Left kidney (tissue), 2 donors: Measurements from ENCODE around the gene RETSAT. TPM values are rescaled to one million over a fixed set of nuclear protein-coding genes. Genes with fewer than 3 reads are reported as not detected.
A peak's percentile ranks its signal among the peaks of the same experiment; 100 is the strongest.
"Not testable (repeated sequence)": the region's sequence is repeated elsewhere in the genome, so short reads cannot be mapped to it uniquely, and the experiment has no call there.

Experiments
- DNase-seq: peaks from one replicate; pipeline ENCODE4 v3.0.0-alpha.2; 2013
- polyA plus RNA-seq: library from polyadenylated mRNA; unstranded; fragments of 120-200 nt; gene quantifications from one replicate; pipeline ENCODE4 v1.2.1, GENCODE V29; 2013; ENCODE audit not compliant: insufficient read length

The RETSAT gene
- polyA plus RNA-seq, 1 donor, result 26.7 TPM

DNA sequence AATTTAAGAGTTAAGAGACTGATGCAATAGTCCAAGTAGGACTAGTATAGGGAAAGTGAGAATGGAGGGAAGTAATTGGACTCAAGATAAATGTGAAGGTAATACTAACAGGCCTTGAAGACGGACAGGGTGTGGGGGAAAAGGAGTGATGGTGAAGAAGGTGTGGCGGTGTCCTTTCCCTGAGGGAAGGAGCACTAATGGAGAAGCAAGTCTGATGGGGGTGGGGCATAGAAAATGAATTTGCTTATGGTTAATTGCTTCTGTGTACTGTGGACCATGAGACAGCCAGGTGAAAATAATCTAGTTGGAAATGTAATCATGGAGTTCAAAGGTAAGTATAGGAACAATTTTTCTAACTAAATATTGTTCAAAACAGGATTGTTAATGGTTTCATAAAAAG lies 19.4 kb downstream of the RETSAT start:
- DNase-seq, result no peak

DNA sequence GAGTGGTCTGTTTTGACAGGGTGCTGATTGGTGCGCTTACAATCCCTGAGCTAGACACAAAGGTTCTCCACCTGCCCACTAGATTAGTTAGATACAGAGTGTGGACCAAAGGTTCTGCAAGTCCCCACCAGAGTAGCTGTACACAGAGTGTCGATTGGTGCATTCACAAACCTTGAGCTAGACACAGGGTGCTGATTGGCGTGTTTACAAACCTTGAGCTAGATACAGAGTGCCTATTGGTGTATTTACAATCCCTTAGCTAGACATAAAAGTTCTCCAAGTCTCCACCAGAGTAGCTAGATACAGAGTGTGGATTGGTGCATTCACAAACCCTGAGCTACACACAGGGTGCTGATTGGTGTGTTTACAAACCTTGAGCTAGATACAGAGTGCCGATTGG lies 20.5 kb downstream of the RETSAT start:
- not testable (repeated sequence) for DNase-seq

DNA sequence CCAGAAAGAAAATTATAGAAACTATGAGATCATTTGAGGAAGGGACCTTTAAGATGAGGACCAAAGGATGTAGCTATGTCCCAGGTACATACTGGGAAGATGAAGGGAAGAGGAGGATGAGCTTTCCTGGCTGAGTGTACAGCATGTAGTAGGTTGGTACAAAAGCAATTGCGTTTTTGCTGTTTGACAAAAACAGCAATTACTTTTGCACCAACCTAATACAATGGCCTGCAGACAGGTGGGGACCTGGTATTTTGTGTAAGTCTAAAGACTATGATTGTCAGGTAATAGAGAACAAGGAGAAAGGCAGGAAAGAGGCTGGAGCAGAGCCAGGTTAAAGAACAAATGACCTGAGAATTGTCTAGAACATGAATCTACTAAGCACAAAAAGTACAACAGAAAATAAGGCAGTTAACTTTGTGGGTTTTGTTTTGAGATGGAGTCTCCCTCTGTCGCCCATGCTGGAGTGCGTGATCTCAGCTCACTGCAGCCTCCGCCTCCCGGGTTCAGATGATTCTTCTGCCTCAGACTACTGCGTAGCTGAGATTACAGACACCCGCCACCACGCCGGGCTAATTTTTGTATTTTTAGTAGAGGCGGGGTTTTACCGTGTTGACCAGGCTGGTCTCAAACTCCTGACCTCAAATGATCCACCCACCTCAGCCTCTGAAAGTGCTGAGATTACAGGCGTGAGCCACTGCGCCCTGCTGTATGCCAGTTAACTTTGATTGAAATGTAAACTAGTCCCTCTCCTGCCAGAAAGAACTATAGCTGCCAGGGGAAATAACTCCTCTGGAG lies 23.3 kb downstream of the RETSAT start:
- DNase-seq, result no peak

DNA sequence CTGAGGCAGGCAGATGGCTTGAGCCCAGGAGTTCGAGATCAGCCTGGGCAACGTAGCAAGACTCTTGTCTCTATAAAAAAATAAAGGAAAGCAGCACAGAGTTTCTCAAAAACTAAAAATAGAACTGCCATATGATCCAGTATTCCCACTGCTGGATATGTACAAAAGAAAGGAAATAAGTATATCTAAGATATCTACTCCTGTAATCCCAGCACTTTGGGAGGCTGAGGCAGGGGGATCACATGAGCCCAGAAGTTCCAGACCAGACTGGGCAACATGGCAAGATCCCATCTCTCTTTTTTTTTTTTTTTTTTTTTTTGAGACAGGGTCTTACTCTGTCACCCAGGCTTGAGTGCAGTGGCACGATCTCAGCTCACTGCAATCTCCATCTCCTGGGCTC lies 24.6 kb downstream of the RETSAT start:
- DNase-seq, result not testable (repeated sequence)

DNA sequence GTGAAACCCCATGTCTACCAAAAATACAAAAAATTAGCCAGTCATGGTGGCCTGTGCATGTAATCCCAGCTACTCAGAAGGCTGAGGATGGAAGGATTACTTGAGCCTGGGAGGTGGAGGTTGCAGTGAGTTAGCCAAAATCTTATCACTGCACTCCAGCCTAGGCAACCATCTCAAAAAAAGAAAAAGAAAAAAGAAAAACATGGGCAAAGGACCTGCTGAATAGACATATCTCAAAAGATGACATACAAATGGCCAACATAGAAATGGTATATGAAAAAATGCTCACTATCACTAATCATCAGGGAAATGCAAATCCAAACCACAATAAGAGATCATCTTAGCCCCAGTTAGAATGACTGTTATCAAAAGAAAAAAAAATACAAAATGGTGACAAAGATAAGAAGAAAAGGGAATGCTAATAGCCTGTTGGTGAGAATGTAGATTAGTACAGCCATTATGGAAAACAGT lies 25.1 kb downstream of the RETSAT start:
- DNase-seq, result no peak

DNA sequence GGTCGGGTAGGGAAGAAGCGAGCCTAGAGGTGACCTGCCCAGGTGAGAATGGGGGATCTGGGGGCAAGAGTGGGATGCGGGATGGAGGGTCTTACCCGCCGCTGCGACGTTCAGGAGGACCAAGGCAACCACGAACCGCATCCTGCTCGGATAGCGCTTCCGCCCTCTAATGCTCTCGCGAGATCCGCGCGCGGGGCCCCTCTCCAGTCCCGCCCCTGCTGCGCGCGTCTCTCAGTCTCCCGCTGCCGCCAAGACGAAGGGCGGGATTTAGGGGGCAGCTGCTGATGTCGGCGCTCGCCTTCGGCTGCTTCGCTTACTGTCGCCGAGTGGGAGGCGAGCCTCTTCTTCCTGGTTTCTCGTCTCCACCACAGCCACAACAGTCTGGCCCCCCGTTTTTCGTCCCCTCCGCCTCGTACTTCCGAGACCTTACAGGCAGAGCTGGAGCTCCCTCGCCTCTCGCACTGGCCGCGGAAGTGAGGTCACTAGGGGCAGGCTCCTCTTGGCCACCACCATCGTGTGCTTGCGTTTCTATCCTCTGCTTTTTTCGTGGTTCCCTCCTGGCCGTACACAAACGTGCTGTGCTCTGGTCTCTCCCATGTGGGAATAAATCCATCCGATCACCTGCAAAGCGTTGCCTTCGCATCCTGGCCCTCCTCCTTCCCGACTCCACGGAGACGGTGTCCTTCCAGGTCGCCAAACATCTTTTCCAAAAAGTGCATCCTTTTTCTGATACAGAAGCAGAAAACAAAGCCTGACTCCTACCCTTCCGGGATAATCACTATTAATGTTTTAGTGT lies 26.3 kb downstream of the RETSAT start, which contains the start of gene TGOLN2:
TGOLN2 (minus strand) TSS at position 168 of the 796 bp plus-strand sequence; CDS start at position 141, 27 bp downstream.
- DNase-seq, result peak; percentile 93

DNA sequence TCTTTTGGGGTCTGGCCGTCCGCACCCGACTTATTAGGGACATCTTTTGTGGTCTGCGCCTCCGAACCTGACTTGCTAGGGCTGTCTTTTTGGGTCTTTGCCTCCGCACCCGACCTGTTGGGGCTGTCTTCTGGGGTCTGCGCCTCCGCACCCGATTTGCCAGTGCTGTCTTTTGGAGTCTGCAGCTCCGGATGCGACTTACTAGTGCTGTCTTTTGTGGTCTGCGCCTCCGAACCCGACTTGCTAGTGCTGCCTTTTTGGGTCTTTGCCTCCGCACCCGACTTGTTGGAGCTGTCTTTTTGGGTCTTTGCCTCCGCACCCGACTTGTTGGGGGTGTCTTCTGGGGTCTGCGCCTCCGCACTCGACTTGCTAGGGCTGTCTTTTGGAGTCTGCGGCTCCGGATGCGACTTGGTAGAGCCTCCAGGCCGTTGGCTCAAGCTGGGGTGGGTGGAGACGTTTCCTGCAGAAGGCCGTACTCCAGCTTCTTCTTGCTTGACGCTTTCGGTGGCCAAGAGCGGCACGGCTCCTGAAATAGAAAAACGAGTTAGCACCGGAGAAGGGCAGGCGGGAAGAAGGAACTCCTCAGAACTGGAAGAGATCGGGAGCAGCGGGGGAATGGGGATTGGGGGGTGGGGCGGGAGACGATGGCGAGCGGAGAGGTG lies 27.0 kb downstream of the RETSAT start:
- DNase-seq, result no peak

DNA sequence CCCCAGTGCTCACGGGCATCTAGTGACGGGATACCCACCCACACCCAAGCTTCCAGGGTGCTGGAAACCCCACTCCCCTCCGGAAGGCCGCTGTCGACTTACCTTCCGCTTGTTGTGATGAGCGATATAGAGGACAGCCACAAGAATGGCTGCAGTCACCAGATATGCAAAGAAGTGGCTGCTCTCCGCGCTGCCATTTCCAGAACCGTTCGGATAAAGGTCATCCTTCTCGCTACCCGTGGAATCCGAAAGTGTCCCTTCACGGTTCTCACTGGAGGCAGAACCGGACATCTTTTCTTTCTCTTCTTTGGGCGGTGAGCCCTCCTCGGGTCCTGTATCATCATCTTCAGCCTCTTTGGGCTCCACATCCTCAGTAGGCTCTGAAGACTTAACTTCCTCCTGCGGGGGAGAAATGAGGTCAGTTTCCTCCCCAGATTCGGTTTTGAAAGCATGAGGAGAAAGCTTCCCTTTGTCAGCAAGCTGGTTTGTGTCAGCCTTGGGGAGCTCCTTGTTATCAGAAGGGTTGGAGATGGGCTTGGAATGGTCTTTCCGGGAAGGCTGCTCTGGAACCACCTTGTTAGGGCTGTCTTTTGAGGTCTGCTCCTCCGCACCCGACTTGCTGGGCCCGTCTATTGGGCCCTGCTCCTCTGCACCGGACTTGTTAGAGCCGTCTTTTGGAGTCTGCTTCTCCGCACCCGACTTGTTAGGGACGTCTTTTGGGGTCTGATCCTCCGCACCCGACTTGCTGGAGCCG lies 27.7 kb downstream of the RETSAT start:
- DNase-seq, result no peak

DNA sequence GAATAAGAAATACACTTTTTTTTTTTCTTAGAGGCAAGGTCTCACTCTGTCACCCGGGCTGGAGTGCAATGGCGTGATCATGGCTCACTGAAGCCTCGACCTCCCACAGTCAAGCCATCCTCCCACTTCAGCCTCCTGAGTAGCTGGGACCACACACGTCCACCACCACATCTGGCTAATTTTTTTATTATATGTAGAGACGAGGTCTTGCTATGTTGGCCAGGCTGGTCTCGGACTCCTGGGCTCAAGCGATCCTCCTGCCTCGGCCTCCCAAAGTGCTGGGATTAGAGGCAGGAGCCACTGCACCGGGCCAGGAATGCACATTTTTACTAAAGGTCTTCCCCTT lies 28.9 kb downstream of the RETSAT start:
- no peak for DNase-seq

DNA sequence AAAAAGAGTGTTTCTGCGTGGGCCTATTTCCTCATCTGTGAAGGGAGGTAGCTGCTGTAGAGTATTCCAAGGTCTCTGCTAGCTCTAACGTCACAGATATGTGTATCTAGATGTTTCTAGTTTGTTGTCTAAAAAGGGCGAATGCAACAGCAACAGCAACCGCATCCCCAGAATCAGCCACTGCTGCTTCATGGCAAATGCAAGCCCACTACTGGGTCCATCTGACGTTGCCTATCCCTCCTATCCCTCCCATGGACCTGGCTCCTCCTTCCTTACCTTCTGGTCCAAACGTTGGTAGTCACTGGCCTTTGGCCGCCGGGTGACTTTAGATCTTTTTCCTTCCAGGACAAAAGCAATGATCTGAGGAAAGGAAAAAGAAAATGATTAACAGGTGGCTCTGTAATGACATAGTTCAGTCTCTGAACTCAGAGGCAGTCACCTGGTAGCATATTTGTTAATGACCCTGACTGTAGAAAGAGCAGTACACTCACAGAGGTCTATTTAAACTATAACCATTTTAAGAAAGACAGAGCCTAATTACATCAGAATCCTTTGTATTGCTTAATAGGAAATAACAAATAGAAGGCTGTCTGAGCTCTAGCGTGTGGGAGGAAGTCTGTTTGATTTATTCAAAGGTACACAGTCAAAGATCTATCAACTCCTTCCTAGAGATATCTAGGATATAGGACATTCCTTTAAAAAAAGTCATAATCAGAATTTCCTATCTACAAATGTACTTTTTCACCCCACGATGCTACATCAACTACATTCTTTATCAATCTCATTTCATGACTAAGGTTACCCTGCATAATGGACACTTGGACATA lies 29.5 kb downstream of the RETSAT start:
- no peak for DNase-seq

DNA sequence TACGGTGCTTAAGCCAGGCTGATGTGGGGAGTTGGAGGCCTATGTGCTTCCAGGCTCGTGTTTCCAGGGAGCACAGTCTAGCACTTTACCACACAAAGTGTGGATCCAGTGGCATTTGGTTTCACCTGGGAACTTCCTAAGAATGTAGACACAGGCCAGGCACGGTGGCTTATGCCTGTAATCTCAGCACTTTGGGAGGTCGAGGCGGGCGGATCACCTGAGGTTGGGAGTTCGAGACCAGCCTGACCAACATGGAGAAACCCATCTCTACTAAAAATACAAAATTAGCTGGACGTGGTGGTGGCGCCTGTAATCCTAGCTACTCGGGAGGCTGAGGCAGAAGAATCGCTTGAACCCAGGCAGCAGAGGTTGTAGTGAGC lies 30.4 kb downstream of the RETSAT start:
- not testable (repeated sequence) for DNase-seq

DNA sequence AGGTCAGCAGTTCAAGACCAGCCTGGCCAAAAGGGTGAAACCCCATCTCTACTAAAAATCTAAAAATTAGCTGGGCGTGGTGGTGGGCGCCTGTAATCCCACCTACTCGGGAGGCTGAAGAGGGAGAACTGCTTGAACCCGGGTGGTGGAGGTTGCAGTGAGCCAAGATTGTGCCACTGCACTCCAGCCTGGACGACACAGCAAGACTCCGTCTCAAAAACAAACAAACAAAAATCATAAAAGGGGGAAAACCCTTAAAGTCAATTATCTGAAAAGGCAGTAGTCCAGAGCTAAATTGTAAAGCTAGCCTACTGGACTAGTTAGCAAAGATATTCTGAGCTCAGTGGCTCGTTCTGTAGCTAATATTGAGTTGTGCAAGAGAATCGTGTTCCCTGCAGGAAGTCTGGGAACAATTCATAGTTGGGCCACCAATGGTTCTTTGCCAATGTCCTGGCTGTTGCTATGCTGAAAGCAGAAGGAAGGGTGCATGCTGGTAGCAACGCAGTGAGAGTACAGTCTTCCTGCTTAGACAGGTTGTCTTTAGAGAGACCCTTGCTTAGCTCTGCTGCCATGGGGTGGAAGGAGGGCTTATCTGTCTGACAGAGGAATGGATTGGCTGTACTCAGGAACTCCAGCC lies 30.9 kb downstream of the RETSAT start:
- no peak for DNase-seq

DNA sequence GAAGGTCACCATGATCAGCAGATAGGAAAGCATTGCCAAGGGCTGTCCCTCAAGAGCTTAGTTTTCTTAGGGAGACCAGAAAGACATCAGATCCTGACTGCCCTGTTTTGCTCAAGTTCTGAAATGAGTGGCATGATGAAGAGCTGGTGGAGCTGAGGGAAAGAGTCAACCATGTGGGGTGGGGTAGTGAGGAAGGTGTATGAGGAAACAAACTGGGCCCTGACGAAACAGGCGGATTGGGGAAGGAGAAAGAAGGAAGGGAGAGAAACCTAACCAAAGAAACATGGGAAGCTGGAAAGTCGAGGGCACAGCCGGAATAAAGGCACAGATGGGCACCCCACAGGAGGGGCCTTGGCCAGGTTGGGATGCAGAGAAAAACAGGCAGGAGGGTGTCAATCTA lies 34.5 kb downstream of the RETSAT start:
- no peak for DNase-seq

DNA sequence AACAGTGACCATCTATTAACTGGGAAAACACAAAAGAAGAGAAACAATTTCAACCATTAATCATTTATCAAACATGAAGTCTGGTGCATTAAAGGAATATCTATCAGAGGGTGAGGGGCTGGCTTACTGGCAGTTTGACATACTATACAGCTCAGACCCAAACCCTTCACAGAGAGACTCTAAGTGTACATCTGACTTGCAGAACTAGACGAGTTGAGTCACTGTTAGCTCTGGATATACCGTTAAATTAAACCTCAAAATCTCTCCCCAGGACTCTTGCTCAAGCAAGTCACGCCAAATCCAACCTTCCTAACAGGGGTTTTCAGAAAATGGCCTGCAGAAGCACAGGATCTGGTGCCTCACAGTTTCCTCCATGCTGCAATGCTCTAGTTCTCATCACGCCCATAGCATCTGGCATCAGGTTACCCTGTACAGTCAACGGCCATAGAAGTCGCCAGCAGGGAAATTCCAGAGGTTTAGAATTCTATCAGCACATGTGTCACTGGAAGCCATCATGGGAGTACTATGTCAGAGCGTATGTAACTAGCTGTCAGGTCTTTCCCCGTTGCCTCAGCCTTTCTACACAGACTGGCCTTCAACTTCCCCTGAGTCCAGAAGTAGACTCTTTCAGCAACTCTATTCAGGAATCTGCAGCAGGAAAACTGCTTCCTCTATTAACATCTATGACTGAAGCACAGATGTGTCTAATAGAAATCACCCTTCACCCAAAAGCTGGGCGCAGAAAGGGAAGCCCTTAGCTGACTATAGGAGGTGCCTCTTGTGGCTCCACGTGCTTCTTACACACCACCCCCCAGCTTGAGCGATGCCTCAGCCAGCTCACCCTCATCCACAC lies 35.9 kb downstream of the RETSAT start:
- no peak for DNase-seq

DNA sequence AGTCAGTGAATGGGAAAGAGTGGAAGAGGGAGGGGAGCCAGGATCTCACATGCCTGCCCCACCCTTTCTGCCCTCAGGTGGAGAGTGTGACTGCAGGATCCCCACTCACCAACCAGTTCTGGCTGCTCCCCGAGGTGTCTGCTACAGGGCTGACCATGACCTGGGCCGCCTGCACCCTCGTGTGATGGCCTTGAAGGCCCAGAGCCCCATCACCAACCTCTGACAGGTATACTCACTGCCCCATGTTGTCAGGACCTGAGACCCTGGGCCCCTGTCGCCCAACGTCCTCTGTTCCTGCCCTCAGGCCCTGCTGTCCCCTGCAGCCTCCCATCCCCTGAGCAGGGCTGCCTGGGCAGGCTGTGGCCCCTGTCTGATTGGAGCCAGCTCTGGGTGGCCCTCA lies 38.4 kb downstream of the RETSAT start:
- DNase-seq, result not testable (repeated sequence)

DNA sequence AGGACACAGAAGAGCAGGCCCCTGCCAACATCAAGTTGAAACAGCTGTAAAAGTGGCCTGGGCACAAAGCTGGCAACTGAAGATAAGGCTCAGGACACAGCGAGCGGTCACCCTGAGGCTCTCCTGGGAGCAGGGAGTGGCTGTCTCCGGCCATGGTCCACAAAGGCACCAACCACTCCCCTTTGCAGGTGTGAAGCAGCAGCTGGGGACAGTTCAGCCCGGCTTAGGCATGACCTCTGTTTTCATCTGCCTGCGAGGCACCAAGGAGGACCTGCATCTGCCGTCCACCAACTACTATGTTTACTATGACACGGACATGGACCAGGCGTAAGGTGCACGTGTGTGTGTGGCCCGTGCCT lies 39.5 kb downstream of the RETSAT start:
- DNase-seq, result no peak

DNA sequence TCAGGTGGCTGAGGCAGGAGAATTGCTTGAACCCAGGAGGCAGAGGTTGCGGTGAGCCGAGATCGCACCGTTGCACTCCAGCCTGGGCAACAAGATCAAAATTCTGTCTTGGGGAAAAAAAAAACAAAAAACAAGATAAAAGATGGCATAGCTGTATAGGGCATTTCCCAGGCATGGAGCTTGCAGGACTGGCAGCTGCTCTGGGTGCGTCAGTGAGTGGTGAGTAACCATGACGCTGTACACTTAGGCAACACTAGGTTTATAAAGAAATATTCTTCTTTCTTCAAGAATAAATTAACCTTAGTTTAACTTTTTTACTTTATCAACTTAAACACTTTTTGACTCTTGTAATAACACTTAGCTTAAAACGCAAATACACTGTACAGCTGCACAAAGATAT lies 41.9 kb downstream of the RETSAT start:
- DNase-seq, result no peak

DNA sequence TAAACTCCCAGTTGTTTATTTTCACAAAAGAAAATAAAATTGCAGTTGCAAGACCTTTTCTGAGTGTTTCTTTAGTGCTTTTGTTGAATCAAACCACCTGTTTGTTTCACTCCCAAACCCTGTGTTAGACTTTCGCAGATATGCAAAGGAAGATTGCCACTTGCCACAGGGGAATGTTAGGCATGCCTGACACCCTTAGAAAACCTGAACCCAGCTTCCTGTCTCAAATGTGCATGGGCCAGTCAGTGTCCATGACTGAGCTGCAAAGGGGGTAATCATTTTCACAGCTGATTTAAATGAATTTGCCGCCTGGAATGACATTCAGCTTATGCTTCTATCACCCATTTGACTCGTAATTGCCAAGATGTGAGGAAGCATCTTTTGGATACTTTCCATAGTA lies 44.0 kb downstream of the RETSAT start:
- DNase-seq, result no peak

DNA sequence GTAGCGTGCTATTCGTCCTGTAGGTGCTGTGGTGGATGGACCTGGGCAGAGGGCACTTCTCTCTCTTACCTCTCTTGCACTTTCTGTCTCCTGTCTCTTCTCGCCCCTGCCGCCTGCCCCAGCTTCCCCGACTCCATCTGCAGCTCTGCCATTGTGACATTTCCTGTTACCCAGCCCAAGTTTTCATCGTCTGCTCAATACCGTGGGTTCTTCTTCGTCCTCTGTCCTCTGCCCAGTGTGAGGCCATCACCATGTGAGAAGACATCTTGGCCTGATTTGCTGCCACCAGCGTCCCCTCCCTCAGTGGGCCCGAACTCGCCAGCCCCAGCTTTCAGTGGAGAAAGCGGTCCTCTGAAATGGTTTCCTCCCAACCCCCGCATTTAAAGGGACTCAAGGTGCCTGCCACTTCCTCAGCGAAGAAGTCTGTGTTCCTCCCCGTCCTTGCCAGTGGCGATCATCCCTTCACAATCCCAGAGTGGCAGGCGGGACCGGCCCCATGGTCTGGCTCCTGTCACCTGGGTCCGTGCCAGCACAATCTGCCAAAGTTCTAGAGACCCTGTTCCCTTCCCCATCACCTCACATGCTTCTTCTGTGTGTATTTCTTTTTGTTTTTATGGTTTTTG lies 44.5 kb downstream of the RETSAT start:
- DNase-seq, result no peak
